H1 (cell line): ENCODE measurements around the gene PSMC4. TPM values are rescaled to one million over a fixed set of nuclear protein-coding genes. Genes with fewer than 3 reads are reported as not detected.

ENCODE experiments used
- ATF2 ChIP-seq: IDR thresholded peaks from 2 replicates; pipeline ENCODE4 v1.6.1; 2012; ENCODE audit warnings: low read length, inconsistent platforms
- BACH1 ChIP-seq: IDR thresholded peaks from 2 replicates; pipeline ENCODE4 v1.6.1; 2012; ENCODE audit warnings: low read length, improper control_type of control experiment
- CBX5 ChIP-seq: fragments of 300-800, 300-1000 bp; sonication (generic); IDR thresholded peaks from 2 replicates; pipeline ENCODE4 v1.7.1; 2016; ENCODE audit warnings: antibody characterized with exemption, low read length, low read depth
- CHD2 ChIP-seq: IDR thresholded peaks from 2 replicates; pipeline ENCODE4 v1.6.1; 2012; ENCODE audit warnings: low read length, improper control_type of control experiment
- CHD7 ChIP-seq: fragments of 300-600 bp; sonication (generic); IDR thresholded peaks from 2 replicates; pipeline ENCODE4 v1.7.1; 2012; ENCODE audit warnings: low read length, moderate library complexity, mild to moderate bottlenecking, inconsistent platforms; ENCODE audit not compliant: insufficient replicate concordance
- EP300 ChIP-seq, 2 experiments: IDR thresholded peaks; 1 replicate in 1 of 2; 2 replicates in 1 of 2; pipeline ENCODE4 v1.6.1; 2011 to 2012; ENCODE audit warnings: low read depth in 2 of 2, low read length in 2 of 2, mild to moderate bottlenecking in 2 of 2, borderline replicate concordance in 1 of 2, inconsistent platforms in 1 of 2, moderate library complexity in 1 of 2
- POU5F1 ChIP-seq: IDR thresholded peaks from 2 replicates; pipeline ENCODE4 v1.6.1; 2011; ENCODE audit warnings: low read depth, mild to moderate bottlenecking, low read length, moderate library complexity
- SP2 ChIP-seq: IDR thresholded peaks from 2 replicates; pipeline ENCODE4 v1.6.1; 2012; ENCODE audit warnings: mild to moderate bottlenecking, low read length, inconsistent platforms
- polyA plus RNA-seq, 7 experiments: library from polyadenylated mRNA; depleted of rRNA in 3 of 7; stranded (reverse) in 5 of 7; unstranded in 2 of 7; fragments of >200 nt in 5 of 7; fragments of 200-250 nt in 2 of 7; gene quantifications; 1 replicate in 5 of 7; 2 replicates in 1 of 7; 4 replicates in 1 of 7; pipeline versions ENCODE4 v1.2.1 to v1.2.3, GENCODE V29; 2011 to 2013; ENCODE audit warnings: missing spikeins in 2 of 7, mixed read lengths in 2 of 7
- total RNA-seq: library from RNA; stranded (reverse); fragmentation: NEBNext Ultra II Directional; extraction: Animal tissue kit (Norgen Biotek cat#: 25700); gene quantifications from 2 replicates; pipeline ENCODE4 v1.2.1, GENCODE V29; 2021

Gene PSMC4
- total and polyA plus RNA-seq, 2 of the 8 experiments (the other 6 are each of a cell fraction or from before 2014, with no cell fraction given): 116 to 126 TPM

GRCh38 chr19:39927524-39928356 lies 43.2 kb upstream of the PSMC4 start (continued):
- TF ChIP-seq CHD7: no peak
- TF ChIP-seq EP300 (IDR thresholded peaks at IDR 0.05; ENCODE audit: borderline replicate concordance in 1 of 2, low read depth in 2 of 2, low read length in 2 of 2): no peak
- no peak for TF ChIP-seq ATF2
- TF ChIP-seq CBX5: no peak
- no peak for TF ChIP-seq CHD2
- TF ChIP-seq POU5F1: no peak
- no peak for TF ChIP-seq BACH1
- TF ChIP-seq SP2: no peak
